Kidney tubule cell (primary cell): ENCODE results near the gene SYNPO.

Experiments
- DNase-seq: peaks from one replicate; pipeline ENCODE4 v3.0.0-alpha.2; 2018; ENCODE audit warnings: low spot score

SYNPO gene

DNA sequence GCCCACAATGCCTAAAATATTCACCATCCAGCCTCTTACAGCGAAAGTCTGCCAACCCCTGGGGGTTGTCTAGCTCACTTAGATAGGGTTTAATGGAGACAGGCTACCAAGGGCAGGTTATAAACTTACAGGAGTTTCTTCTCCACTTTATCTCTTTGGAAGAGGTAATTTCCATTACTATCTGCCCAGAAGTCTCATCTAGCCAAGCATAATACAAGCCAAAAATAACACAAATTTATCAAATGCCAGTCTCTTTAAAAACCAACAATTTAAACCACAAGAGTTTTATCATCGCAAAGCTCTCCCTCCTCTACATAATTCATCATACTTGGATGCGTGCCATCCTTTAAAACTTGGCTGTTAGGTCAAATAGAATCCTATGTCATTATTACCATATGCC, 54.2 kb downstream of the SYNPO start:
- no peak for DNase-seq

DNA sequence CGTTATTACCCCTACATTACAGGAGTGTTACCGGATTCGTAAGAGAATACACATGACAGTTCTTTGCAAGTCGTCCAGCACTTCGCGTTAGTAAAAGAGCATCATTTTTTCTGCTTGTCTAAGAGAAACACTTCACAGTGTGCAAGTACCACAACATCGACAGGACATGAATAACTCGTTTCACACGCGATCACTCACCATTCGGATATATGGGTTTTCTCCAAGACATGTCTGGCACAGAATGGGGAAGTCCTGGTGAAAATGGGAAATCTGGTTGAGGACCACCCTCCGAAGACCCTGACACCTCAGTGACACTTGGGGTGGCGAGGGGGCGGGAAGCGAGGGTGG, 59.8 kb downstream of the SYNPO start:
- DNase-seq: no peak

DNA sequence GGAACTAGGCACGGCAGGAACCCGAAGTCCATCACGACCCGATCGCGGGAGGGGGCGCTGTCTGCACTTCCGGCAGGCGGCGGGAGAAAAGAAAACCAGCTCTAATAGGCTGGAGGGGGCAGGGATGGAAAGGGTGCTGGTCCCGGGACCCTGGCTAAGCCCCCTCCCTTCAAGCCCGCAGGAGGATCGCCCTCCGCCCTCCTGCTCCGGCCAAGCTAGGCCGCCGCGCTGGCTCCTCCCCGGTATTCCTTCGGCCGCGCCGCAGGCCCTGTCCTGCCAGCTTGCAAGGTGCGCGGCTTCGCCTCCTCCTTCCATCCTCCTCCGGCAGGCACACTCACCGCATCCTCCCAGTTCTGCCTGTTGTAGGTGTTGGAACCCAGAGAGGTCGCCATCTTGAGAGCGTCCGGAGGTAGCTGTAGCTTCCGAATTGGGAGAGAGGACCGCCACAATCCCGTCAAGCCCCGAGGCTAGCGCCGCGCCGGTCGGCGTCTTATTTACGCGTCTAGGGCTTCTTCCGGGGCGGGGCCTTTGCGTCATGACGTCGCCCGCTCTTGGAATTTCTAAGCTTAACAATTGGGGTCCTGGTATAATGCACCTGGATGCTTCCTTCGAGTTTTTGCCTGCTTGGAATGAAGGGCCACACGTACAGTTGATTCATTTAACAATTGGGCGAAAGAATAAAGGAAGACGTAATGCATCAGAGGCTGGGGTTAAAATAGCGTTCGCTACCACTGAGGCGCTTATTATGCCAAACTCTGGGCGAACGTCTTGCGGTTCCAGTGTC, 60.3 kb downstream of the SYNPO start, which contains the start of gene RBM22:
TSS of gene RBM22 (minus strand) at position 469 of the 784 bp plus-strand sequence. CDS start at position 392, 77 bp downstream.
- peak; percentile 91 for DNase-seq

DNA sequence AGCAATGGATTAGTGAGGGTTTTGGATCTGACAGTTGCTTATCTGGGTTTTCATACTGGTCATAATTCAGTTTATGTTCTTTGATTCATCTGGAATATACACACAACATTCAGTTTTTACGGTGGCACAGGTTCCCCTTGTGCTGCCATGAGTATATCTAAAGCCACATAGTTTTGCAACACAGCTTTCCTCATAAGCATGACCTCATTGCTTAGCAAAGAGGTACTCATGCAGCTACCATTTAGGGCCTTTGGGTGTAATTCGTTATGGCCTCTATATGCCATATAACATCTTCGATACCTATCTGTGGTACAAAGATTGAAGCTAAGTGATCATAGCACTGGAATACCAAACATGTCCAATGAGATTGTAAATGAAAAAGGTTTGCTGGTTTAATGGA, 63.3 kb downstream of the SYNPO start:
- no peak for DNase-seq

DNA sequence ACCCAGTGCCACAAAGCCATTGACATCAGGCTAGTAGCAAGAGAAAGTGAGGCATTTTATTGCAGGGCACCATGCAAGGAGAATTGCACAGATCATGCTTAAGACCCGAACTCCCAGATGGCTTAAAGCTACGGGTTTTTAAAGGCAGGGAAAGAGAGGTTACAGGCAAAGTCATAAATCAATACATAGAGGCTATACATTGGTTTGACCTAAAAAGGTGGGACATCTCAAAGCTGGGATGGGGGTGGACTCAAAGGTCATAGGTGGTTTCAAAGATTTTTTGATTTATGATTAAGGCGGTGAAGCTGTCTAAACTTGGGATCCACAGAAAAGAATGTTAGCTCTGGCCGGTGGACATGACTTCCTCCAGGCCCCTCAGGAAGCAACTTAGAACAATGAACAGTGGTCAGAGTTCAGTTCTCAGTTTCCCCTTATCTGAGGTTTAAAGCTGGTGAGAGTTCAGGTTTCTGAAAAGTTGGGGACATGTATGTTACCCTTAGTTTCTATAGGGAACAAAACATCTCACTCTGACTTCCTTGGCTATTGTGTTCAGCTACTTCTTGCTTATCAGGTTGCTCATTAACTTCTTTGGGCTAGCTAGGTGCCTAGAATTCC, 66.4 kb downstream of the SYNPO start:
- no peak for DNase-seq
